NCI-H460 (cell line): ENCODE results near the gene PRSS3. TPM values are rescaled to one million over a fixed set of nuclear protein-coding genes. Genes with fewer than 3 reads are reported as not detected.

ENCODE experiments used
- small RNA-seq, 2 experiments: library from RNA; depleted of rRNA; stranded (forward); fragments of <200 nt; gene quantifications; one replicate each; pipeline ENCODE3, GENCODE V24; 2014
- total RNA-seq: library from RNA; depleted of rRNA; stranded (reverse); fragments of >200 nt; shearing (Covaris generic); gene quantifications from 2 replicates; pipeline ENCODE4 v1.2.3, GENCODE V29; 2014; rRNA removed

Gene PRSS3
- total RNA-seq, 1 experiment from 2014 or later, result not detected

Small RNA genes lying within 50 kb of the gene (small RNA-seq; reads per million reads assigned to genes)
- 0 reads per million in 2 experiments for gene RF00019

Other genes starting within 250 kb of the PRSS3 start
- gene UBE2R2, start 21.6 kb downstream of the PRSS3 start, total RNA-seq, result 15.0 and 16.9 TPM in 2 replicates